Measurements from ENCODE around the gene CD101. TPM values are rescaled to one million over a fixed set of nuclear protein-coding genes. Genes with fewer than 3 reads are reported as not detected.
A peak's percentile ranks its signal among the peaks of the same experiment; 100 is the strongest.

Gene CD101
- polyA plus RNA-seq, 3 donors: 27.2 to 101 (median 54.7) TPM

DNA sequence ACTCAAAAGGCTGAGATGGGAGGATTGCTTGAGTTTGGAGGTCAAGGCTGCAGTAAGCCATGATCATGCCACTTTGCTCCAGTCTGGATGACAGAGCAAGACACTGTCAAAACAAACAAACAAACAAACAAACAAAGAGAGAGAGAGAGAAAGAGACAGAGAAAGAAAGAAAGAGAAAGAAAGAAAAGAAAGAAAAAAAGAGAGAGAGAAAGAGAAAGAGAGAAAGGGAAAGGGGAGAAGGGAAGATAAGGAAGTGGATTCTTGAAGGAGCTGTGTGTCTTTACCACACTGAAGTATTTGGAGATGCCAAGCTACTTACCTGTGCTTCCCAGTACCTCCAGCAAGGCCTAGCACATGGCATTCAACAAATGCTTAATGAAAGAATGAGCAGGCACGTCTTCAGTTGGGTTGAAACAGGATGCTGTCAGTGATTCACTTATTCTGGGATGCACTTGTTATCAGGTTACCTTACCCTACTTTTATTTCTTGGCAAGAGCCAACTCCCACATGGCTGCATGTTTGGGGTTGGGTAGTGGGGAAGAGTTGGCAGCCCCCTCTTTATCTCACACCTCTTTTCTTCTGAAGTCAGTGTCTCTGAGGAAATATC is 28.8 kb downstream of the CD101 start:
- DNase-seq: no peak
- H3K4me3 ChIP-seq (replicated peaks in 1 of 3; ENCODE audit: low read depth in 2 of 3, low read length in 3 of 3): no peak overlapping the region
- no peak overlapping the region for H3K27ac ChIP-seq (ENCODE audit: low read depth in 1 of 2, low read length in 2 of 2)
- H3K9me3 ChIP-seq (replicated peaks in 1 of 2; ENCODE audit: control insufficient read depth in 1 of 2, insufficient read depth in 1 of 2, low read length in 2 of 2): no peaks in the 10 kb centered on the region
- Mint-ChIP-seq H3K4me1 (no peaks in the 10 kb centered on the region), H3K27ac (peak overlapping the region in 1 of 7 donors; percentile 21), H3K9me3 (peaks cover 0 to 2% (median 0%) of the 10 kb centered on the region in 7 donors), H3K4me3 (no peak overlapping the region), H3K36me3 (peaks cover 60 to 61% of the 10 kb centered on the region in 2 donors), H3K27me3 (ENCODE audit: low read depth in 3 of 3) (no peaks in the 10 kb centered on the region)
- no CpG with 5 or more reads among the region's 1 CpG for WGBS (ENCODE audit: insufficient coverage)
- no peak overlapping the region for H2AFZ ChIP-seq (ENCODE audit: insufficient read depth, low read depth, low read length, poor library complexity, severe bottlenecking)
- no peak overlapping the region for H3K9ac ChIP-seq (ENCODE audit: insufficient read depth, low read length, poor library complexity, severe bottlenecking)
- H3K4me1 ChIP-seq (ENCODE audit: control insufficient read depth in 1 of 2, insufficient read depth in 2 of 2, low read length in 2 of 2): no peaks in the 10 kb centered on the region
- no peaks in the 10 kb centered on the region for H3K27me3 ChIP-seq (ENCODE audit: control insufficient read depth in 2 of 2, insufficient read depth in 2 of 2, low read length in 2 of 2)
- H4K20me1 ChIP-seq (ENCODE audit: insufficient read depth, low read length): no peaks in the 10 kb centered on the region
- H3K36me3 ChIP-seq (replicated peaks in 1 of 2; ENCODE audit: control insufficient read depth in 1 of 2, insufficient read depth in 2 of 2, low read length in 2 of 2): peaks cover 13 to 72% of the 10 kb centered on the region in 2 donors
- H3K4me2 ChIP-seq (replicated peaks; ENCODE audit: extremely low read depth, low read length, poor library complexity, severe bottlenecking): no peak overlapping the region
- no peaks in the 10 kb centered on the region for H3K79me2 ChIP-seq (ENCODE audit: insufficient read depth, low read length)
- intact Hi-C loops (cut with micrococcal nuclease): no loop called here
- TF ChIP-seq, protein P1, sequence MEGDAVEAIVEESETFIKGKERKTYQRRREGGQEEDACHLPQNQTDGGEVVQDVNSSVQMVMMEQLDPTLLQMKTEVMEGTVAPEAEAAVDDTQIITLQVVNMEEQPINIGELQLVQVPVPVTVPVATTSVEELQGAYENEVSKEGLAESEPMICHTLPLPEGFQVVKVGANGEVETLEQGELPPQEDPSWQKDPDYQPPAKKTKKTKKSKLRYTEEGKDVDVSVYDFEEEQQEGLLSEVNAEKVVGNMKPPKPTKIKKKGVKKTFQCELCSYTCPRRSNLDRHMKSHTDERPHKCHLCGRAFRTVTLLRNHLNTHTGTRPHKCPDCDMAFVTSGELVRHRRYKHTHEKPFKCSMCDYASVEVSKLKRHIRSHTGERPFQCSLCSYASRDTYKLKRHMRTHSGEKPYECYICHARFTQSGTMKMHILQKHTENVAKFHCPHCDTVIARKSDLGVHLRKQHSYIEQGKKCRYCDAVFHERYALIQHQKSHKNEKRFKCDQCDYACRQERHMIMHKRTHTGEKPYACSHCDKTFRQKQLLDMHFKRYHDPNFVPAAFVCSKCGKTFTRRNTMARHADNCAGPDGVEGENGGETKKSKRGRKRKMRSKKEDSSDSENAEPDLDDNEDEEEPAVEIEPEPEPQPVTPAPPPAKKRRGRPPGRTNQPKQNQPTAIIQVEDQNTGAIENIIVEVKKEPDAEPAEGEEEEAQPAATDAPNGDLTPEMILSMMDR (IDR thresholded peaks at IDR 0.05): no peak

DNA sequence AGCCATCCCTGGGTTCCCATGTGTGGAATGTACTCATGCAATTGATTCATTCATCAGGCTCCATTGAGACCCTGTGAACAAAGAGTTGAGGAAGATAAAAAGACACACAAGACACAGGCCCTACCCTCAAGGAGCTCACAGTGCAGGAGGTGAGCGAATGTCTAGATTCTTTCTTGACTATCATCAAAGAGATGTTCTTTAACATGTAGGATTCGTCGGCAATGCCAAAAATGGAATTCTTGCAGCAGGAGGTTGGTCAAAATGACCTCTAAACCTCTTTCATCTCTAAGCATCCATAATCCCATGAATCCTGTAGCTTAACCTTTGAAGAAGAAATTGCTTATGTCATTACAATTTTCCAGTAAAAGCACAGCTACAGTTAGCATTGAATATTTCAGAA is 30.7 kb downstream of the CD101 start:
- peaks cover 0 to 3% (median 0%) of the 10 kb centered on the region in 3 donors for H3K27me3 Mint-ChIP-seq (ENCODE audit: low read depth in 3 of 3)

More for the DNA sequence above, 30.7 kb downstream of the CD101 start:
- Histone ChIP-seq H2AFZ (ENCODE audit: insufficient read depth, low read depth, low read length, poor library complexity, severe bottlenecking) (no peak overlapping the region), H3K4me3 (replicated peaks in 1 of 3; ENCODE audit: low read depth in 2 of 3, low read length in 3 of 3) (no peak overlapping the region), H3K4me1 (ENCODE audit: control insufficient read depth in 1 of 2, insufficient read depth in 2 of 2, low read length in 2 of 2) (no peaks in the 10 kb centered on the region), H4K20me1 (ENCODE audit: insufficient read depth, low read length) (no peaks in the 10 kb centered on the region), H3K27me3 (ENCODE audit: control insufficient read depth in 2 of 2, insufficient read depth in 2 of 2, low read length in 2 of 2) (no peaks in the 10 kb centered on the region), H3K36me3 (replicated peaks in 1 of 2; ENCODE audit: control insufficient read depth in 1 of 2, insufficient read depth in 2 of 2, low read length in 2 of 2) (peaks cover 7 to 67% of the 10 kb centered on the region in 2 donors), H3K27ac (ENCODE audit: low read depth in 1 of 2, low read length in 2 of 2) (no peak overlapping the region), H3K4me2 (replicated peaks; ENCODE audit: extremely low read depth, low read length, poor library complexity, severe bottlenecking) (no peak overlapping the region), H3K79me2 (ENCODE audit: insufficient read depth, low read length) (no peaks in the 10 kb centered on the region), H3K9me3 (replicated peaks in 1 of 2; ENCODE audit: control insufficient read depth in 1 of 2, insufficient read depth in 1 of 2, low read length in 2 of 2) (no peaks in the 10 kb centered on the region), H3K9ac (ENCODE audit: insufficient read depth, low read length, poor library complexity, severe bottlenecking) (no peak overlapping the region)
- no peak for DNase-seq
- WGBS (ENCODE audit: insufficient coverage): 100% methylated on average over 2 of the region's 3 CpGs
- Mint-ChIP-seq H3K27ac (no peak overlapping the region), H3K4me1 (no peaks in the 10 kb centered on the region), H3K4me3 (no peak overlapping the region), H3K36me3 (peaks cover 63 to 66% of the 10 kb centered on the region in 2 donors), H3K9me3 (peaks cover 0 to 2% (median 0%) of the 10 kb centered on the region in 7 donors)
- intact Hi-C loops (cut with micrococcal nuclease): no loop called here
- TF ChIP-seq, protein P1 (IDR thresholded peaks at IDR 0.05): no peak

All from CD14-positive monocyte (primary cell).